Effector CD8-positive, alpha-beta T cell (primary cell): Measurements from ENCODE around the gene PLCXD1.
"Not testable (repeated sequence)": the region's sequence is repeated elsewhere in the genome, so short reads cannot be mapped to it uniquely, and the experiment has no call there.

Experiments used
- DNase-seq: peaks from one replicate; lab custom pipeline; 2025; lab: John Stamatoyannopoulos, UW

Gene PLCXD1

GRCh38 chrX:292900-293897, 12.0 kb downstream of the PLCXD1 start:
- DNase-seq = no peak

GRCh38 chrX:295136-295535, 14.0 kb downstream of the PLCXD1 start:
- no peak for DNase-seq

GRCh38 chrX:298993-299392, 17.8 kb downstream of the PLCXD1 start:
- DNase-seq = no peak

- no peak for DNase-seq
Measured at GRCh38 chrX:300334-300733, 19.2 kb downstream of the PLCXD1 start.

GRCh38 chrX:302975-303374, 21.8 kb downstream of the PLCXD1 start:
- no peak for DNase-seq

- DNase-seq = not testable (repeated sequence)
Measured at GRCh38 chrX:305781-306613, 24.8 kb downstream of the PLCXD1 start.

GRCh38 chrX:306614-307251, 25.6 kb downstream of the PLCXD1 start:
- DNase-seq = not testable (repeated sequence)

GRCh38 chrX:307261-308111, 26.3 kb downstream of the PLCXD1 start:
- DNase-seq = no peak

GRCh38 chrX:308821-309520, 27.8 kb downstream of the PLCXD1 start:
- no peak for DNase-seq

- no peak for DNase-seq
Measured at GRCh38 chrX:310621-311155, 29.5 kb downstream of the PLCXD1 start.

- DNase-seq = no peak
Measured at GRCh38 chrX:311156-312129, 30.3 kb downstream of the PLCXD1 start.

GRCh38 chrX:312621-313331, 31.6 kb downstream of the PLCXD1 start:
- no peak for DNase-seq

GRCh38 chrX:313546-313945, 32.4 kb downstream of the PLCXD1 start:
- no peak for DNase-seq

- no peak for DNase-seq
Measured at GRCh38 chrX:314049-314448, 32.9 kb downstream of the PLCXD1 start.

- no peak for DNase-seq
Measured at GRCh38 chrX:314781-315595, 33.8 kb downstream of the PLCXD1 start.

- no peak for DNase-seq
Measured at GRCh38 chrX:316351-317325, 35.5 kb downstream of the PLCXD1 start.
